Measurements from ENCODE around the gene CDK5RAP2.

The CDK5RAP2 gene

GRCh38 chr9:120524863-120525262, 55.1 kb downstream of the CDK5RAP2 start:
- TF ChIP-seq MAX (IDR thresholded peaks at IDR 0.05) (no peak), NFIC (IDR thresholded peaks at IDR 0.05) (no peak), ZBTB7A (IDR thresholded peaks at IDR 0.05; ENCODE audit: low read depth) (no peak), YY1 (IDR thresholded peaks at IDR 0.05; ENCODE audit: low read depth) (no peak), RAD21 (IDR thresholded peaks at IDR 0.05; ENCODE audit: low read depth) (no peak)

GRCh38 chr9:120524038-120524437, 55.9 kb downstream of the CDK5RAP2 start:
- no peak for TF ChIP-seq EGR1 (IDR thresholded peaks at IDR 0.05)
- no peak for TF ChIP-seq MAX (IDR thresholded peaks at IDR 0.05)
- no peak for TF ChIP-seq REST (IDR thresholded peaks at IDR 0.05; ENCODE audit: low read depth)
- no peak for TF ChIP-seq YY1 (IDR thresholded peaks at IDR 0.05; ENCODE audit: low read depth)
- TF ChIP-seq CREB1 (IDR thresholded peaks at IDR 0.05; ENCODE audit: low read depth) = no peak
- no peak for TF ChIP-seq FOXM1 (IDR thresholded peaks at IDR 0.05; ENCODE audit: borderline replicate concordance, low read depth)
- TF ChIP-seq TAF1 (IDR thresholded peaks at IDR 0.05; ENCODE audit: low read depth) = no peak
- TF ChIP-seq NFIC (IDR thresholded peaks at IDR 0.05) = no peak
- TF ChIP-seq ZBTB7A (IDR thresholded peaks at IDR 0.05; ENCODE audit: low read depth) = no peak
- no peak for TF ChIP-seq EP300 (IDR thresholded peaks at IDR 0.05; ENCODE audit: borderline replicate concordance)
- no peak for TF ChIP-seq TEAD4 (IDR thresholded peaks at IDR 0.05)
- no peak for TF ChIP-seq RAD21 (IDR thresholded peaks at IDR 0.05; ENCODE audit: low read depth)
- TF ChIP-seq TCF12 (IDR thresholded peaks at IDR 0.05; ENCODE audit: low read depth) = no peak
- TF ChIP-seq USF1 (IDR thresholded peaks at IDR 0.05) = no peak
- no peak for TF ChIP-seq CEBPB (IDR thresholded peaks at IDR 0.05)

- TF ChIP-seq TEAD4 (IDR thresholded peaks at IDR 0.05) (no peak), USF1 (IDR thresholded peaks at IDR 0.05) (no peak), NFIC (IDR thresholded peaks at IDR 0.05) (no peak), CEBPB (IDR thresholded peaks at IDR 0.05) (no peak), RAD21 (IDR thresholded peaks at IDR 0.05; ENCODE audit: low read depth) (no peak), TCF12 (IDR thresholded peaks at IDR 0.05; ENCODE audit: low read depth) (no peak), YY1 (IDR thresholded peaks at IDR 0.05; ENCODE audit: low read depth) (no peak), CREB1 (IDR thresholded peaks at IDR 0.05; ENCODE audit: low read depth) (no peak), FOXM1 (IDR thresholded peaks at IDR 0.05; ENCODE audit: borderline replicate concordance, low read depth) (no peak), MAX (IDR thresholded peaks at IDR 0.05) (no peak), ZBTB7A (IDR thresholded peaks at IDR 0.05; ENCODE audit: low read depth) (no peak)
Observed at GRCh38 chr9:120522558-120522957, 57.4 kb downstream of the CDK5RAP2 start.

GRCh38 chr9:120522032-120522431, 57.9 kb downstream of the CDK5RAP2 start:
- TF ChIP-seq FOXM1 (IDR thresholded peaks at IDR 0.05; ENCODE audit: borderline replicate concordance, low read depth) = no peak
- no peak for TF ChIP-seq TEAD4 (IDR thresholded peaks at IDR 0.05)
- TF ChIP-seq RAD21 (IDR thresholded peaks at IDR 0.05; ENCODE audit: low read depth) = no peak
- TF ChIP-seq YY1 (IDR thresholded peaks at IDR 0.05; ENCODE audit: low read depth) = no peak
- TF ChIP-seq EGR1 (IDR thresholded peaks at IDR 0.05) = no peak
- no peak for TF ChIP-seq EP300 (IDR thresholded peaks at IDR 0.05; ENCODE audit: borderline replicate concordance)
- TF ChIP-seq NFIC (IDR thresholded peaks at IDR 0.05) = no peak
- TF ChIP-seq ZBTB7A (IDR thresholded peaks at IDR 0.05; ENCODE audit: low read depth) = no peak
- TF ChIP-seq USF1 (IDR thresholded peaks at IDR 0.05) = no peak
- TF ChIP-seq REST (IDR thresholded peaks at IDR 0.05; ENCODE audit: low read depth) = no peak
- no peak for TF ChIP-seq MAX (IDR thresholded peaks at IDR 0.05)
- TF ChIP-seq CEBPB (IDR thresholded peaks at IDR 0.05) = no peak
- TF ChIP-seq TAF1 (IDR thresholded peaks at IDR 0.05; ENCODE audit: low read depth) = no peak

GRCh38 chr9:120521101-120521500, 58.9 kb downstream of the CDK5RAP2 start:
- TF ChIP-seq EGR1 (IDR thresholded peaks at IDR 0.05) (no peak), ZBTB7A (IDR thresholded peaks at IDR 0.05; ENCODE audit: low read depth) (no peak), TCF12 (IDR thresholded peaks at IDR 0.05; ENCODE audit: low read depth) (no peak), TAF1 (IDR thresholded peaks at IDR 0.05; ENCODE audit: low read depth) (no peak), CREB1 (IDR thresholded peaks at IDR 0.05; ENCODE audit: low read depth) (no peak), NFIC (IDR thresholded peaks at IDR 0.05) (no peak), USF1 (IDR thresholded peaks at IDR 0.05) (no peak), FOXM1 (IDR thresholded peaks at IDR 0.05; ENCODE audit: borderline replicate concordance, low read depth) (no peak), MAX (IDR thresholded peaks at IDR 0.05) (no peak), RAD21 (IDR thresholded peaks at IDR 0.05; ENCODE audit: low read depth) (no peak), REST (IDR thresholded peaks at IDR 0.05; ENCODE audit: low read depth) (no peak)
